HG03139 (cell line): ENCODE results near the gene ANTXR1.

Experiments used
- ATAC-seq: cut with Tn5 transposase; IDR thresholded peaks from one replicate; pipeline ENCODE4 v1.9.1; 2021; ENCODE audit not compliant: unreplicated experiment

The ANTXR1 gene

GRCh38 chr2:69177063-69177771 lies 164.2 kb downstream of the ANTXR1 start:
- ATAC-seq: no peak

- no peak for ATAC-seq
Observed at GRCh38 chr2:69177785-69178636, 165.0 kb downstream of the ANTXR1 start.

- ATAC-seq: no peak
Observed at GRCh38 chr2:69178756-69179155, 165.8 kb downstream of the ANTXR1 start.

- no peak for ATAC-seq
Observed at GRCh38 chr2:69180227-69180626, 167.2 kb downstream of the ANTXR1 start.

- ATAC-seq: no peak
Observed at GRCh38 chr2:69180974-69181373, 168.0 kb downstream of the ANTXR1 start.

GRCh38 chr2:69181806-69182427 lies 168.9 kb downstream of the ANTXR1 start:
- no peak for ATAC-seq

- ATAC-seq: no peak
Observed at GRCh38 chr2:69183659-69184058, 170.7 kb downstream of the ANTXR1 start.

- ATAC-seq: no peak
Observed at GRCh38 chr2:69184224-69184623, 171.2 kb downstream of the ANTXR1 start.

- ATAC-seq: no peak
Observed at GRCh38 chr2:69185807-69186206, 172.8 kb downstream of the ANTXR1 start.

- ATAC-seq: no peak
Observed at GRCh38 chr2:69186614-69187013, 173.6 kb downstream of the ANTXR1 start.

- no peak for ATAC-seq
Observed at GRCh38 chr2:69188182-69188900, 175.4 kb downstream of the ANTXR1 start.

GRCh38 chr2:69190743-69191404 lies 177.9 kb downstream of the ANTXR1 start:
- no peak for ATAC-seq

- no peak for ATAC-seq
Observed at GRCh38 chr2:69191634-69192033, 178.7 kb downstream of the ANTXR1 start.

- ATAC-seq: no peak
Observed at GRCh38 chr2:69192176-69192945, 179.4 kb downstream of the ANTXR1 start.

GRCh38 chr2:69195706-69196105 lies 182.7 kb downstream of the ANTXR1 start:
- no peak for ATAC-seq

- no peak for ATAC-seq
Observed at GRCh38 chr2:69196327-69197117, 183.5 kb downstream of the ANTXR1 start.

- ATAC-seq: no peak
Observed at GRCh38 chr2:69200107-69200520, 187.1 kb downstream of the ANTXR1 start.

GRCh38 chr2:69201259-69201658 lies 188.3 kb downstream of the ANTXR1 start:
- no peak for ATAC-seq

- ATAC-seq: no peak
Observed at GRCh38 chr2:69202327-69202726, 189.3 kb downstream of the ANTXR1 start.
